Measurements from ENCODE around the gene TNRC18.

GRCh38 chr7:5472432-5473315 lies 49.0 kb upstream of the TNRC18 start:
- TF ChIP-seq CTCF (IDR thresholded peaks at IDR 0.05; ENCODE audit: poor library complexity) = no peak
- no peak for TF ChIP-seq EZH2 (IDR thresholded peaks at IDR 0.05; ENCODE audit: borderline replicate concordance)
